ENCODE measurements around the gene PPP1R3E. TPM values are rescaled to one million over a fixed set of nuclear protein-coding genes. Genes with fewer than 3 reads are reported as not detected.
A peak's percentile ranks its signal among the peaks of the same experiment; 100 is the strongest.

PPP1R3E gene
- polyA plus RNA-seq, 1 of the 3 experiments (the other 2 are of a cell fraction) = 6.6 TPM

DNA sequence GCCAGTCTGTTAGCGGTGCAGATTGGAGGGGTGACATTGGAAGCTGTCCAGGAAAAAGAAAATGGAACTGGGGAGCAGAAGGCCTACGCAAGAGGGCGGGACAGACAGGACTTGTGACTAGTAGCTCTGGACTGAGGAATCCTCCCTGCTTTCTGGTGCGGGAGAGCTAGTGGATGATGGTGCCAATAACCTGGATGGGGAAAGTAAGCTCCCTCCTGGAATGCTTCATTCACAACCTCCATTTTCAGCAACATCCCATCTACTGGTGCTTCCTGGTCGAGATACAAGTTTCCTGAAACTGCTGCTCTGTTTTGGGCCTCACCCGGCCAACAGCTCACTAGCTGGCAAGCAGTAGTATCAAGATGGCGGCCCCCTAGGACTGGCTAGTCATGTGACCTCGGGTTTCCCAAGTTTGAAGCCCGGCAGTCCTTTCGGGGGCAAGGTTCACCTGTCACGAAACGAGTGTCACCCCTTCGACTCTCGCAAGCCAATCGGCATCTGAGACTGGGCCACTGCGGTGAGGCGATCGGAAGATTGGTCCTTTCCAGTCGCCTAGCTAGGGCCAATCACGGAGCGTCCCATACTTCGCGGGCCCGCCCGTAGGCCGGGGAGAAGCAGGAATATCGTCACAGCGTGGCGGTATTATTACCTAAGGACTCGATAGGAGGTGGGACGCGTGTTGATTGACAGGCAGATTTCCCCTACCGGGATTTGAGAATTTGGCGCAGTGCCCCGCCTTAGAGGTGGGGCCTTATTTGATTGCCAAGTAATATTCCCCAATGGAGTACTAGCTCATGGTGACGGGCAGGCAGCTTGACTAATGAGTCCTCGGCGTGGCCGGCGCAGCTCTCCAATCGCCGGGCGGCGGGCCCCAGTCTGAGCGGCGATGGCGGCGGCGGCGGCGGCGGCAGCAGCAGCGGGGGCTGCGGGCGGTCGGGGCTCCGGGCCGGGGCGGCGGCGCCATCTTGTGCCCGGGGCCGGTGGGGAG, 18.2 kb upstream of the PPP1R3E start, which contains the start of gene PABPN1 (continued):
- TF ChIP-seq FOXM1 (IDR thresholded peaks at IDR 0.05; ENCODE audit: low read depth) (no peak), MXI1 (IDR thresholded peaks at IDR 0.05; ENCODE audit: low read depth, low read length) (peak; percentile 87), PBX3 (IDR thresholded peaks at IDR 0.05) (peak; percentile 99), TCF12 (IDR thresholded peaks at IDR 0.05) (no peak), FOSL2 (IDR thresholded peaks at IDR 0.05; ENCODE audit: borderline replicate concordance, low read depth) (no peak; the same call in 1 of the 2 replicates), MAX (IDR thresholded peaks at IDR 0.05; ENCODE audit: low read depth) (peak; percentile 70), TAF1 (IDR thresholded peaks at IDR 0.05; ENCODE audit: borderline replicate concordance, low read depth, low read length) (peak; percentile 61), RXRA (IDR thresholded peaks at IDR 0.05; ENCODE audit: borderline replicate concordance, low read depth) (no peak; the same call in 1 of the 2 replicates), FOXJ3 (CRISPR knock-in tag; IDR thresholded peaks at IDR 0.05) (no peak)
- TF ChIP-seq, protein P1, sequence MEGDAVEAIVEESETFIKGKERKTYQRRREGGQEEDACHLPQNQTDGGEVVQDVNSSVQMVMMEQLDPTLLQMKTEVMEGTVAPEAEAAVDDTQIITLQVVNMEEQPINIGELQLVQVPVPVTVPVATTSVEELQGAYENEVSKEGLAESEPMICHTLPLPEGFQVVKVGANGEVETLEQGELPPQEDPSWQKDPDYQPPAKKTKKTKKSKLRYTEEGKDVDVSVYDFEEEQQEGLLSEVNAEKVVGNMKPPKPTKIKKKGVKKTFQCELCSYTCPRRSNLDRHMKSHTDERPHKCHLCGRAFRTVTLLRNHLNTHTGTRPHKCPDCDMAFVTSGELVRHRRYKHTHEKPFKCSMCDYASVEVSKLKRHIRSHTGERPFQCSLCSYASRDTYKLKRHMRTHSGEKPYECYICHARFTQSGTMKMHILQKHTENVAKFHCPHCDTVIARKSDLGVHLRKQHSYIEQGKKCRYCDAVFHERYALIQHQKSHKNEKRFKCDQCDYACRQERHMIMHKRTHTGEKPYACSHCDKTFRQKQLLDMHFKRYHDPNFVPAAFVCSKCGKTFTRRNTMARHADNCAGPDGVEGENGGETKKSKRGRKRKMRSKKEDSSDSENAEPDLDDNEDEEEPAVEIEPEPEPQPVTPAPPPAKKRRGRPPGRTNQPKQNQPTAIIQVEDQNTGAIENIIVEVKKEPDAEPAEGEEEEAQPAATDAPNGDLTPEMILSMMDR (IDR thresholded peaks at IDR 0.05) = no peak

- peak overlapping the region; percentile 40 to 51; a peak in 3 of 4 replicates for H3K4me3 ChIP-seq (ENCODE audit: low read depth in 2 of 2, low read length in 1 of 2)
- ChIA-PET POLR2A (interaction anchor here (1.0 to 3.5 kb wide), 8 partner anchors 9 to 45 kb away, joined by 4 to 34 read pairs (median 10); partner anchors contain the start of genes BCL2L2, EFS, HOMEZ and PPP1R3E), CTCF (interaction anchor here (0.7 to 13.2 kb wide), 9 partner anchors 9 to 240 kb away, joined by 3 to 179 read pairs (median 3); partner anchors contain the start of genes BCL2L2, CMTM5, HOMEZ and PPP1R3E)
- 97% methylated on average over 17 of the region's 17 CpGs for WGBS (ENCODE audit: low lambda C conversion rate)
- H3K4me1 ChIP-seq (ENCODE audit: control insufficient read depth in 1 of 2, insufficient read depth in 2 of 2, low read depth in 1 of 2, low read length in 1 of 2) = peaks cover 13 to 19% of the 10 kb centered on the region in 2 experiments; a peak in 3 of 4 replicates
- H2AFZ ChIP-seq (ENCODE audit: low read depth) = peak overlapping the region; percentile 74
- no peaks in the 10 kb centered on the region for H4K20me1 ChIP-seq (ENCODE audit: insufficient read depth)
- TF ChIP-seq ZBTB33 (IDR thresholded peaks at IDR 0.05; ENCODE audit: borderline replicate concordance, low read depth) (no peak), MAX (IDR thresholded peaks at IDR 0.05; ENCODE audit: low read depth) (no peak)
- TF ChIP-seq, protein P2, sequence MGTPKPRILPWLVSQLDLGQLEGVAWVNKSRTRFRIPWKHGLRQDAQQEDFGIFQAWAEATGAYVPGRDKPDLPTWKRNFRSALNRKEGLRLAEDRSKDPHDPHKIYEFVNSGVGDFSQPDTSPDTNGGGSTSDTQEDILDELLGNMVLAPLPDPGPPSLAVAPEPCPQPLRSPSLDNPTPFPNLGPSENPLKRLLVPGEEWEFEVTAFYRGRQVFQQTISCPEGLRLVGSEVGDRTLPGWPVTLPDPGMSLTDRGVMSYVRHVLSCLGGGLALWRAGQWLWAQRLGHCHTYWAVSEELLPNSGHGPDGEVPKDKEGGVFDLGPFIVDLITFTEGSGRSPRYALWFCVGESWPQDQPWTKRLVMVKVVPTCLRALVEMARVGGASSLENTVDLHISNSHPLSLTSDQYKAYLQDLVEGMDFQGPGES (IDR thresholded peaks at IDR 0.05; ENCODE audit: low read depth, low read length) = no peak
- H3K4me2 ChIP-seq = peak overlapping the region; percentile 54
- peak overlapping the region; percentile 88 to 91 for H3K27ac ChIP-seq (ENCODE audit: low read depth in 2 of 2, low read length in 1 of 2)
- no peaks in the 10 kb centered on the region for H3K9me2 ChIP-seq
- no peaks in the 10 kb centered on the region for H3K27me3 ChIP-seq (ENCODE audit: insufficient read depth)
- no peak for DNase-seq
- H3K36me3 ChIP-seq (replicated peaks in 1 of 2; ENCODE audit: control insufficient read depth in 1 of 2, insufficient read depth in 2 of 2, low read length in 1 of 2) = peaks cover 35 to 52% of the 10 kb centered on the region in 2 experiments
- peak overlapping the region; percentile 45; the same call in 1 of the 2 replicates for H3K9ac ChIP-seq
- H3K79me2 ChIP-seq (ENCODE audit: insufficient read depth) = peaks cover 63% of the 10 kb centered on the region
- peaks cover 40% of the 10 kb centered on the region for H3F3A ChIP-seq (replicated peaks; ENCODE audit: insufficient read depth)
- H3K9me3 ChIP-seq = no peaks in the 10 kb centered on the region
Observed at GRCh38 chr14:23319746-23320583, 17.3 kb upstream of the PPP1R3E start.

Data from SK-N-SH (cell line).